Pancreas (tissue), 10 donors: ENCODE results near the gene EIF4E. TPM values are rescaled to one million over a fixed set of nuclear protein-coding genes. Genes with fewer than 3 reads are reported as not detected.
"Not testable (repeated sequence)": the region's sequence is repeated elsewhere in the genome, so short reads cannot be mapped to it uniquely, and the experiment has no call there.

ENCODE experiments used
- ATAC-seq, 4 donors: fragments of 200-7000 bp; cut with Tn5 transposase; one replicate each; pipeline versions ENCODE4 v1.8.0 to v1.9.1; 2020; ENCODE audit warnings: mild to moderate bottlenecking in 4 of 4, moderate library complexity in 4 of 4
- DNase-seq, 6 donors: peaks; one replicate each; pipeline ENCODE4 v3.0.0-alpha.2; 2020
- FAIRE-seq: peaks from 2 replicates; lab custom pipeline; 2012; peaks lifted over from hg19 to GRCh38; lab: Jason Lieb, UNC
- H3K27ac ChIP-seq, 4 donors: fragments of 200-600 bp; sonication (generic); 1 replicate in 3 of 4; 2 replicates in 1 of 4; pipeline versions ENCODE4 v1.5.0 to v1.8.0; 2020
- H3K27me3 ChIP-seq, 4 donors: fragments of 200-600 bp; one replicate each; pipeline ENCODE4 v1.8.0; 2021
- H3K36me3 ChIP-seq, 3 donors: fragments of 200-600 bp; sonication (generic) in 1 of 3; one replicate each; pipeline versions ENCODE4 v1.5.0 to v1.8.0; 2020 to 2021
- H3K4me1 ChIP-seq, 3 donors: fragments of 200-600 bp; one replicate each; pipeline ENCODE4 v1.8.0; 2021
- H3K4me3 ChIP-seq, 4 donors: fragments of 200-600 bp; sonication (generic) in 2 of 4; one replicate each; pipeline versions ENCODE4 v1.5.0 to v1.8.0; 2020 to 2021
- H3K9me3 ChIP-seq, 4 donors: fragments of 200-600 bp; one replicate each; pipeline ENCODE4 v1.8.0; 2021
- WGBS, 2 donors: extraction: QIAGEN DNeasy Blood & Tissue Kit; methylation state at CpG; one replicate each; pipeline ENCODE4 v1.1.7; 2013; 5-methylcytosine and 5-hydroxymethylcytosine counted together
- intact Hi-C, 3 donors: fragments of 100-400 bp; cut with DNase I; formaldehyde crosslinking; loops; one replicate each; pipeline versions ENCODE4 v1.11.1 to v1.14.2; 2022
- polyA plus RNA-seq, 2 donors: library from polyadenylated mRNA; stranded (reverse); fragments of 200-250 nt; gene quantifications; one replicate each; pipeline ENCODE4 v1.2.3, GENCODE V29; 2013
- total RNA-seq, 6 donors: library from RNA; stranded (reverse); fragmentation: NEBNext Ultra II Directional in 4 of 6; extraction: Animal tissue kit (Norgen Biotek cat#: 25700) in 4 of 6; gene quantifications; one replicate each; pipeline versions ENCODE4 v1.2.1 to v1.2.4, GENCODE V29; 2021 to 2023
- TF ChIP-seq, protein P1 (sequence below), 4 donors: fragments of 200-600 bp; sonication (generic) in 3 of 4; IDR thresholded peaks; one replicate each; pipeline versions ENCODE4 v1.5.0 to v1.8.0; 2021; ENCODE audit warnings: antibody characterized with exemption in 4 of 4
- donor health status: healthy with polysubstance abuse.
- donor health status: DM: no; HTN: no; CAD: no; lungs with moderate emphysema.
- donor health status: DM: no; HTN: no; CAD: no.
- donor health status: control.
- donor health status: control.
- donor health status: Bipolar disorder and iron deficiency.
- donor health status: DM: yes; HTN: yes; CAD: no.
- donor health status: DM: no; HTN: no; CAD: no.
- donor health status: DM: no; HTN: no; CAD: no.
- donor health status: DM: yes; HTN: yes; CAD: no.

Gene EIF4E
- total and polyA plus RNA-seq, 8 donors = 6.3 to 31.8 (median 22.3) TPM

DNA sequence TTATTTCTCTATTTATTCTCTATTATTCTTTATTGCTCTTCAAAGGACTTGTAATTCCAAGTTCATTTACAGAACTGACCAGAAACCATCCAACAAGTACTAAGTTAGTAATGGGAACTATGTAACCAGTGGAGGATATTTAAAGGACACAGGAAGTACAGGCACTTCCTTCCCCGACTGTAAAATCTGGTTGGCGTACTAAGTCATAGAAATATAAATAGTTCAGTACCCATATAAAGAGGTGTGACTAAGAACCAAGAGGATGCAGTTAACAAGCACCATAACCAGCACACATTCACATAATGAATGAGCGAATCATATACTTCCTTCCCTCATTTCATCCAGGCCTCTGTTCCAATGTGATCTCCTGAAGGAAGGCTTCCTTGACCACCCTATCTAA, 3.6 kb upstream of the EIF4E start:
- Histone ChIP-seq H3K27ac (no peak overlapping the region), H3K36me3 (no peaks in the 10 kb centered on the region), H3K27me3 (no peaks in the 10 kb centered on the region), H3K4me1 (peaks cover 2 to 4% (median 2%) of the 10 kb centered on the region in 3 donors), H3K9me3 (no peaks in the 10 kb centered on the region), H3K4me3 (no peak overlapping the region)
- DNase-seq = no peak
- WGBS, 2 donors = 60 to 90% methylated on average over 3 of the region's 3 CpGs
- TF ChIP-seq, protein P1, sequence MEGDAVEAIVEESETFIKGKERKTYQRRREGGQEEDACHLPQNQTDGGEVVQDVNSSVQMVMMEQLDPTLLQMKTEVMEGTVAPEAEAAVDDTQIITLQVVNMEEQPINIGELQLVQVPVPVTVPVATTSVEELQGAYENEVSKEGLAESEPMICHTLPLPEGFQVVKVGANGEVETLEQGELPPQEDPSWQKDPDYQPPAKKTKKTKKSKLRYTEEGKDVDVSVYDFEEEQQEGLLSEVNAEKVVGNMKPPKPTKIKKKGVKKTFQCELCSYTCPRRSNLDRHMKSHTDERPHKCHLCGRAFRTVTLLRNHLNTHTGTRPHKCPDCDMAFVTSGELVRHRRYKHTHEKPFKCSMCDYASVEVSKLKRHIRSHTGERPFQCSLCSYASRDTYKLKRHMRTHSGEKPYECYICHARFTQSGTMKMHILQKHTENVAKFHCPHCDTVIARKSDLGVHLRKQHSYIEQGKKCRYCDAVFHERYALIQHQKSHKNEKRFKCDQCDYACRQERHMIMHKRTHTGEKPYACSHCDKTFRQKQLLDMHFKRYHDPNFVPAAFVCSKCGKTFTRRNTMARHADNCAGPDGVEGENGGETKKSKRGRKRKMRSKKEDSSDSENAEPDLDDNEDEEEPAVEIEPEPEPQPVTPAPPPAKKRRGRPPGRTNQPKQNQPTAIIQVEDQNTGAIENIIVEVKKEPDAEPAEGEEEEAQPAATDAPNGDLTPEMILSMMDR (IDR thresholded peaks at IDR 0.05) = no peak
- intact Hi-C loops = no loop called here
- no peak for FAIRE-seq
- no peak for ATAC-seq

DNA sequence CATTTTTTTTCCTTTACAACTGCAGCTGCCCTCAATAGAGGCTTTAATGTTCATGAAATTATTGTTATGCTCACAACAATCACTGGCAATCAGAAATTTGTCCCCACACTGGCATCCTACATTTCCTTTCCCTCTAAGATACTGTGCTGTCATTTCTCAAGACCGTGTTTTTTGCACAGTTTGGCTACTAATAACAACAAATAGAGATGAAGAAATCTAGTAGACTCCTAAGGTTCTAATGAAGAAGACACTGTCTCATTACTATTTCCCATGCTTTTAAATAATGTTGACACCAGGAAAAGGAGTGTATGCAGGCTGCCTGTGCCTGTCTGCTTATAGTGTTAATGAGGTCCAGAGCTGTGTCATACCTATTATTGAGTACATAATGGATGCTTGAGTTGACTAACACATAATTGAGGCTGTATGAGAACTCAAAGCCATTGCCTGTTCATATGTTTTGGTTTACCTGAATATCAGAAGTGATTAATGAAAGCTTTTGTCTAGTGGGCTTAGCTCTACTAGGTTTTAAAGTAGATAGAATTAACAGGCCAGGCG, 1.5 kb upstream of the EIF4E start:
- H3K4me3 ChIP-seq = peak overlapping the region in 2 of 4 donors; percentile 92 to 94

GRCh38 chr4:98929341-98930267, 671 bp upstream of the EIF4E start:
- ATAC-seq (peak; percentile 48 to 73 (median 54)), FAIRE-seq (no peak), DNase-seq (peak in 5 of 6 donors; percentile 49 to 70 (median 63))
- peak overlapping the region; percentile 88 to 94 (median 92) for H3K4me3 ChIP-seq
- WGBS, 2 donors = 6 to 7% methylated on average over 44 of the region's 44 CpGs
- H3K27ac ChIP-seq = peak overlapping the region; percentile 83 to 97 (median 92)
- H3K4me1 ChIP-seq = peaks cover 8 to 10% (median 9%) of the 10 kb centered on the region in 3 donors
- H3K36me3 ChIP-seq = no peaks in the 10 kb centered on the region
- no peaks in the 10 kb centered on the region for H3K27me3 ChIP-seq
- intact Hi-C loops = no loop called here
- no peaks in the 10 kb centered on the region for H3K9me3 ChIP-seq
- TF ChIP-seq, protein P1 (IDR thresholded peaks at IDR 0.05) = no peak

More for the DNA sequence above, 1.5 kb upstream of the EIF4E start:
- Histone ChIP-seq H3K27ac (peak overlapping the region; percentile 83 to 97 (median 92)), H3K9me3 (no peaks in the 10 kb centered on the region), H3K4me1 (peaks cover 8 to 10% (median 9%) of the 10 kb centered on the region in 3 donors), H3K36me3 (no peaks in the 10 kb centered on the region), H3K27me3 (no peaks in the 10 kb centered on the region)
- 95% methylated on average over 2 of the region's 2 CpGs for WGBS, 2 donors
- intact Hi-C loops = no loop called here
- DNase-seq (no peak), ATAC-seq (no peak), FAIRE-seq (no peak)
- TF ChIP-seq, protein P1 (IDR thresholded peaks at IDR 0.05) = no peak

- H3K27ac ChIP-seq = peak overlapping the region; percentile 73 to 97 (median 90)
- TF ChIP-seq, protein P1 (IDR thresholded peaks at IDR 0.05) = no peak
- DNase-seq = peak; percentile 56 to 72 (median 64)
- H3K4me3 ChIP-seq = peak overlapping the region; percentile 88 to 94 (median 92)
- peak; percentile 52 to 76 (median 69) for ATAC-seq
- no peak for FAIRE-seq
- H3K9me3 ChIP-seq = no peaks in the 10 kb centered on the region
- H3K36me3 ChIP-seq = no peaks in the 10 kb centered on the region
- H3K4me1 ChIP-seq = peaks cover 8 to 10% (median 9%) of the 10 kb centered on the region in 3 donors
- 0 to 1% methylated on average over 26 of the region's 26 CpGs for WGBS, 2 donors
- no peaks in the 10 kb centered on the region for H3K27me3 ChIP-seq
- intact Hi-C loops = no loop called here
These were observed 815 bp downstream of the EIF4E start for GRCh38 chr4:98928131-98928504.

- FAIRE-seq, intact Hi-C loops, ATAC-seq, H3K36me3 ChIP-seq, H3K27ac ChIP-seq, H3K4me3 ChIP-seq, H3K4me1 ChIP-seq, H3K27me3 ChIP-seq, DNase-seq, H3K9me3 ChIP-seq: not testable (repeated sequence)
- 96 to 99% methylated on average over 15 of the region's 15 CpGs for WGBS, 2 donors
These were observed 2.7 kb downstream of the EIF4E start for GRCh38 chr4:98926257-98926656.
